Fibroblast of pulmonary artery (primary cell): ENCODE data around the gene TMEM38B.

Experiments used
- DNase-seq: peaks from one replicate; pipeline ENCODE4 v3.0.0-alpha.2; 2010; ENCODE audit warnings: low read depth
- H3K4me3 ChIP-seq: replicated peaks from 2 replicates; pipeline ENCODE4 v1.5.1; 2011; ENCODE audit warnings: low read depth, mild to moderate bottlenecking, control low read depth, low read length, moderate library complexity
- TF ChIP-seq, protein P1 (sequence below): IDR thresholded peaks from 2 replicates; pipeline ENCODE4 v1.5.1; 2011; ENCODE audit warnings: mild to moderate bottlenecking, control low read depth, low read length, inconsistent platforms; ENCODE audit errors: missing control alignments

TMEM38B gene

DNA sequence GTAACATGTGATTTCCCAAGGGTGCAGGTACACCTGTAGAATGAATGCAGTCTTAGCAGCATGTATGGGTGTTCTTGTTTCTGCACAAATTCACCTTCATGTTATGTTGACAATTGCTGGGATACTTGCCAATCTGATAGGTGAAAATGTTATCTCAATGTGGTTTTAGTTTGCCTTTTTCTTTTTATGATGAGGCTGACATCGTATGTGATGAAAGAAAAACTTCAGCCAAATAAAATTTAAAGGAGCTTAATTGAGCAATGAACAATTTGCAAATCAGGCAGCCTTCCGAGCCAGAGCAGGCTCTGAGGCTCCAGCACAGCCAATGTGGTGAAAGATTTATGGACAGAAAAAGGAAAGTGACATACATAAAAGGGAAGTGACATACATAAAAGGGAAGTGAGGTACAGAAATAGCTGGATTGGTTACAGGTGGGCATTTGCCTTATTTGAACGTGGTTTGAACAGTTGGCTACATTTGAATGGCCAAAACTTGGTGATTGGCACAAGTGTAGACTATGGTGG is 21.6 kb upstream of the TMEM38B start:
- no peak for DNase-seq
- H3K4me3 ChIP-seq: no peak overlapping the region
- TF ChIP-seq, protein P1, sequence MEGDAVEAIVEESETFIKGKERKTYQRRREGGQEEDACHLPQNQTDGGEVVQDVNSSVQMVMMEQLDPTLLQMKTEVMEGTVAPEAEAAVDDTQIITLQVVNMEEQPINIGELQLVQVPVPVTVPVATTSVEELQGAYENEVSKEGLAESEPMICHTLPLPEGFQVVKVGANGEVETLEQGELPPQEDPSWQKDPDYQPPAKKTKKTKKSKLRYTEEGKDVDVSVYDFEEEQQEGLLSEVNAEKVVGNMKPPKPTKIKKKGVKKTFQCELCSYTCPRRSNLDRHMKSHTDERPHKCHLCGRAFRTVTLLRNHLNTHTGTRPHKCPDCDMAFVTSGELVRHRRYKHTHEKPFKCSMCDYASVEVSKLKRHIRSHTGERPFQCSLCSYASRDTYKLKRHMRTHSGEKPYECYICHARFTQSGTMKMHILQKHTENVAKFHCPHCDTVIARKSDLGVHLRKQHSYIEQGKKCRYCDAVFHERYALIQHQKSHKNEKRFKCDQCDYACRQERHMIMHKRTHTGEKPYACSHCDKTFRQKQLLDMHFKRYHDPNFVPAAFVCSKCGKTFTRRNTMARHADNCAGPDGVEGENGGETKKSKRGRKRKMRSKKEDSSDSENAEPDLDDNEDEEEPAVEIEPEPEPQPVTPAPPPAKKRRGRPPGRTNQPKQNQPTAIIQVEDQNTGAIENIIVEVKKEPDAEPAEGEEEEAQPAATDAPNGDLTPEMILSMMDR: no peak

DNA sequence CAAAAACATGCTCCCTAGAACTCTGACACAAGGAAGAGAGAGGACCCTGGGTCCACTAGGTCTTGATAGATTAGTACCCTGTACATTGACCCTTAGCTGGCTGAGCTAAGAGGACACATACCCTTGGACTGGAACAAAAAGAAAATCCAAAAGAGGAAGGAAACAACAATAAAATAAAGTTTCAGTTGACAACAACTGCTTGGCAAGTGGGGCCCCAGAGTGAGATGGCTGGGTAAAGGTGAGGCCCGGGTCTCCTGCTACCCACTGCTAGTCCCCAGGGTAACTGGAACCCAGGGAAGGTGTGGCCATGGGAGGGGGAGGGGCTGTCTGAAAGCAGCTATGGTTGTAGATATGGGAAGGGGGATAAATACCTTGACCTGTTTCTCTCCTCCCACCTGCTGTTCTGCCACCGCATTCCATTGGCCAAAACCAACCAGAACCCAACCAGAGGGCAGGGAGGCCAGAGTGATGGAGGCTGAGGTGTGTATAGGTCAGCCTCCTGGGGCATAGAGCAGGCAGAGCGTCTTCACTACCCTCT is 20.4 kb upstream of the TMEM38B start:
- TF ChIP-seq, protein P1: no peak
- H3K4me3 ChIP-seq: no peak overlapping the region
- DNase-seq: no peak

DNA sequence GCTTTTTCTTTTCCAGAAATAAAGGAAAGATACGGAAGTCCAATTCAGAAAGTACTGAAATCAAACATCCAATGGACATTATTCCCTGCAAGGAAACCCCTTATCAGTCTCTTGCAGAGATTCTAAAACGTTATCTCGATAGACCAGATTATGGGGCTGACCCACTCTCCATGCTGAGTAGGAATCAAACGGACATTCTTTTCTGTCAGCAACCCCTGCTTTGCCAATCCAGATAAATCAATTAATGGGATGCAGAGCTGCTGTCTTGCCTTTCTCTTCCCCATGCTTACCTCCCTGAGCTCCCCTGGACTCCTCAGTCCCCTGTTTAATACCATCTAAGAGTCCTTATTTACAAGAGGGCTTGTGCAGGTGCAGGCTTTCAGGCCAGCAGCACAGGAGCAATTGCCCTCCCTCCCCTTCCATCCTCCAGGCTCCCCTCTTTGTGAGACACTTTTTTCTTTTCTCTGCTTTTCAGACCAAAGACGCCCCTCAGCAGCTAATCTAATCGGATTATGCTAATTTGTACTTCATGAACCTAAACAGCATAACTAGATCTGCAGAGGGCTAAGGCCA is 17.9 kb upstream of the TMEM38B start:
- TF ChIP-seq, protein P1: no peak
- H3K4me3 ChIP-seq: no peak overlapping the region
- no peak for DNase-seq

DNA sequence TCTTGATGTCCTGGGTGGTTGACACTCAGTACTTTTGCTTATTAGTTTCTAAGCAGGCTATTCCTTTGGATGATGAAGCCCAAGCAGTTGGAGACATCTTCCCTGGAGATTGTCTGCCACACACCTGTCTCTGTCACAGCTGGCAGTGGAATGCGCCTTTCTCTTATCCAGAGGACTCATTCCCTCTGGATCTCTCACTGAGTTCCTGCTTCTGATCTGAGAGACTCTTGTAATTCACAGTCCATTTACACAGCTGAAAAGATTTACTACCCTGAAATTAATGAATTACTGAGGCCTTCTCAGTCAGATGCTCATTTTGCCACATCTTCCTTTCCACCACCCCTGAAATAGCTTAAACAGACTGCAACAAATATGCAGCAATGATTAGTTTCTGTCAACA is 16.2 kb upstream of the TMEM38B start:
- H3K4me3 ChIP-seq: no peak overlapping the region
- no peak for DNase-seq
- TF ChIP-seq, protein P1: no peak

DNA sequence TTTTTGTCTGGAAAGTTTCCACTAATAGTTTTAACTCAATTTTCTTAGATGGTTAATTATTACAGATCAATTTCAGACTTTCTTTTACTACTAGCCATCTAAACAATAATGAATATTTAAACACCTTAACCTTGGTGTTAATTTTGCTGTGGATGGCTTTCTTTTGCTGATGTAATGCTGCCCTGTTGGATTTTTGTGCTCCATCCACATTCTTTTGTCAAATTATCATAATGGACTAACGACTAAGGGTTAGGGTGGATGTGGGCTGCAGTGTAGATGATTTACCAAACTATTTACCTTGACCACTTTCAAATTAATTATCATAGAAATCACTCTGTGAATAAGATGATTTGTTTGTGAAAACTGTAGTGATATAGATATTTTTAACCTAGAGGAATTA is 15.6 kb upstream of the TMEM38B start:
- DNase-seq: no peak
- H3K4me3 ChIP-seq: no peak overlapping the region
- TF ChIP-seq, protein P1: no peak

DNA sequence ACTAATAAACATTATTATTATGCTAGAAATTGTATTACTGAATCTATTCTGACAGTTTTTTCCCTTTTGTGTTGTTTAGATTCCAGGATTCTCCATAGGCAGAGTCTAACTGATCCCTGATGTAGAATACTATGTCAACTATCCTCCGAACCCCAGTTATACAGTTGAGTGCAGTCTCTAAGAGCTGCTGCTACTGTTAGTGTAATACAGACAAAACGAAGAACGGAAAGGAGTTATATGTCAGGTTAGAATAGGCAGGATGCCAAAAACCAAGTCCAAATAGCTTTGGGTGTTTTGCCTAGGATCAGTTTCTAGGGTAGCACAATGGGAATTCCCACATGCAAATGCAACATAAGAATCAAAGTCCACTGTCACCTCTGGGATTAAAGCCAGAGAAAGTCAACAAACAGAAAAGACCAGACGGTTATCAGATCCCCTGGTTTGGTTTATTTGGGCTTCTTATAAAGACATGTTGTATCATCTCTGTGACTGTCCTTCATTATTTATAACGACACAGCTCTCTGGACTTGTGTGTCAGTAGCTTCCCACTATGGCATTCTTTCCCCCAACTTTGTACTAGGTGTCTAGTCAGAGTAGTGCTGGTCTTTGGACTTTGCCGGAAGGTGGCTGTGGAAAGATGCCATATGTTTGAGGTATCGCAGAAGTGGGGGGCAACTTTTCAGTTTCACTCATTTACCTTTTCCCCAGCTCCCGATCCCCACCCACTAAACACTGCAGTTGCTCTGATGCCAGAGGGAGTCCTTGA is 14.9 kb upstream of the TMEM38B start:
- no peak for DNase-seq
- H3K4me3 ChIP-seq: no peak overlapping the region
- TF ChIP-seq, protein P1: no peak
